ENCODE results near the gene RNF2.

RNF2 gene

DNA sequence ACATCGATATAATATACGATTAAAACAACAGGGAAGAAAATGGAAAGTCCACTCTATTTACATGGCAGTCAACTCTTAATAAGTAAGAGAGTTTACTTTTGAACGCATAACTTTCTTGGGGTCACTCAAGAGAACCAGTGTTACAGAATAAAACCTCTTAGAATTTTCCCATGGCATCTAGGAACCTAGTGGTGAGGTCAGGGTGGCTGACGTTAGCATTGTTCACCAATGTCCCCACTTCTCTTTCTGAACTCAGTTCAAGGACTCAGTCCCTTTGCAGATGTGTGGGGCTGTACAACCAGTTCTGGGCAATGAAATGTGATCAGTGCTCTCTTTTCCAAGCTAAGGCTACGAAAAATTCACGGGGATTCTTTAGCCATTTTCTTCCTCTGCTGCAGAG is 2.6 kb upstream of the RNF2 start:
- TF ChIP-seq, protein P1, sequence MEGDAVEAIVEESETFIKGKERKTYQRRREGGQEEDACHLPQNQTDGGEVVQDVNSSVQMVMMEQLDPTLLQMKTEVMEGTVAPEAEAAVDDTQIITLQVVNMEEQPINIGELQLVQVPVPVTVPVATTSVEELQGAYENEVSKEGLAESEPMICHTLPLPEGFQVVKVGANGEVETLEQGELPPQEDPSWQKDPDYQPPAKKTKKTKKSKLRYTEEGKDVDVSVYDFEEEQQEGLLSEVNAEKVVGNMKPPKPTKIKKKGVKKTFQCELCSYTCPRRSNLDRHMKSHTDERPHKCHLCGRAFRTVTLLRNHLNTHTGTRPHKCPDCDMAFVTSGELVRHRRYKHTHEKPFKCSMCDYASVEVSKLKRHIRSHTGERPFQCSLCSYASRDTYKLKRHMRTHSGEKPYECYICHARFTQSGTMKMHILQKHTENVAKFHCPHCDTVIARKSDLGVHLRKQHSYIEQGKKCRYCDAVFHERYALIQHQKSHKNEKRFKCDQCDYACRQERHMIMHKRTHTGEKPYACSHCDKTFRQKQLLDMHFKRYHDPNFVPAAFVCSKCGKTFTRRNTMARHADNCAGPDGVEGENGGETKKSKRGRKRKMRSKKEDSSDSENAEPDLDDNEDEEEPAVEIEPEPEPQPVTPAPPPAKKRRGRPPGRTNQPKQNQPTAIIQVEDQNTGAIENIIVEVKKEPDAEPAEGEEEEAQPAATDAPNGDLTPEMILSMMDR (IDR thresholded peaks at IDR 0.05): no peak
- no peak for DNase-seq
- no peaks in the 10 kb centered on the region for H3K9me3 ChIP-seq
- intact Hi-C loops (cut with DNase I; ENCODE audit: low total_unique reads): loop anchor here (10.0 kb wide), 1 partner anchor 112 kb away; the partner anchor contains the start of genes SWT1 and TRMT1L
- no peaks in the 10 kb centered on the region for H3K36me3 ChIP-seq
- no peak overlapping the region for H3K4me3 ChIP-seq
- no peaks in the 10 kb centered on the region for H3K27me3 ChIP-seq
- H3K4me1 ChIP-seq: peaks cover 0 to 13% (median 10%) of the 10 kb centered on the region in 4 donors
- H3K27ac ChIP-seq: no peak overlapping the region

DNA sequence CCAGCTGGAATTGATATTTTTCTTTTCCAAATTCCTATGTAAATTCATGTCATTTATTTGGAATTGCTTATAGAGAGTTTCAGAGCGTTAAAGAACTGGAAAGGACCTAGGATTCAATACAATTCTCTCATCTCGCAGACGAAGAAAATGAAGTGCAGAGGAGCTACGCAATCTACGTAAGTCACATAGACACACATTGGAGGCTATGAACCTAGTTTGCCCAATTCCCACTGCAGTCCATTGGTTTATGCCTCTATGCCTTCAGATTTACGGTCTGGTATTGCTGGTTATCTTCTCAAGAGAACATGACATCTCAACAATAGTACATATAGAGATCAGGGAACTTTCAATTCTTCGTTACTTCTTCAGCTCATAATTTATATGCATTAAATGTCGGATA is 971 bp upstream of the RNF2 start:
- Histone ChIP-seq H3K36me3 (no peaks in the 10 kb centered on the region), H3K4me1 (peaks cover 0 to 16% (median 13%) of the 10 kb centered on the region in 4 donors), H3K27ac (peak overlapping the region; percentile 89 to 92), H3K27me3 (no peaks in the 10 kb centered on the region), H3K9me3 (no peaks in the 10 kb centered on the region), H3K4me3 (no peak overlapping the region)
- no peak for DNase-seq
- intact Hi-C loops (cut with DNase I; ENCODE audit: low total_unique reads): loop anchor here (10.0 kb wide), 1 partner anchor 110 kb away; the partner anchor contains the start of genes SWT1 and TRMT1L
- TF ChIP-seq, protein P1 (IDR thresholded peaks at IDR 0.05): no peak

GRCh38 chr1:185045814-185046492 is 595 bp downstream of the RNF2 start:
- Histone ChIP-seq H3K4me1 (peaks cover 0 to 16% (median 13%) of the 10 kb centered on the region in 4 donors), H3K36me3 (no peaks in the 10 kb centered on the region), H3K9me3 (no peaks in the 10 kb centered on the region), H3K4me3 (peak overlapping the region; percentile 86 to 87), H3K27ac (peak overlapping the region; percentile 89 to 92), H3K27me3 (no peaks in the 10 kb centered on the region)
- TF ChIP-seq, protein P1 (IDR thresholded peaks at IDR 0.05): no peak
- intact Hi-C loops (cut with DNase I; ENCODE audit: low total_unique reads): loop anchor here (10.0 kb wide), 1 partner anchor 109 kb away; the partner anchor contains the start of genes SWT1 and TRMT1L
- peak in 1 of 2 donors; percentile 26 for DNase-seq

GRCh38 chr1:185046668-185047067 is 1.3 kb downstream of the RNF2 start:
- intact Hi-C loops (cut with DNase I; ENCODE audit: low total_unique reads): loop anchor here (10.0 kb wide), 1 partner anchor 108 kb away; the partner anchor contains the start of genes SWT1 and TRMT1L
- Histone ChIP-seq H3K4me3 (peak overlapping the region; percentile 86 to 87), H3K9me3 (no peaks in the 10 kb centered on the region), H3K27ac (no peak overlapping the region), H3K36me3 (no peaks in the 10 kb centered on the region), H3K27me3 (no peaks in the 10 kb centered on the region), H3K4me1 (peaks cover 0 to 19% (median 13%) of the 10 kb centered on the region in 4 donors)
- TF ChIP-seq, protein P1 (IDR thresholded peaks at IDR 0.05): no peak
- DNase-seq: no peak

DNA sequence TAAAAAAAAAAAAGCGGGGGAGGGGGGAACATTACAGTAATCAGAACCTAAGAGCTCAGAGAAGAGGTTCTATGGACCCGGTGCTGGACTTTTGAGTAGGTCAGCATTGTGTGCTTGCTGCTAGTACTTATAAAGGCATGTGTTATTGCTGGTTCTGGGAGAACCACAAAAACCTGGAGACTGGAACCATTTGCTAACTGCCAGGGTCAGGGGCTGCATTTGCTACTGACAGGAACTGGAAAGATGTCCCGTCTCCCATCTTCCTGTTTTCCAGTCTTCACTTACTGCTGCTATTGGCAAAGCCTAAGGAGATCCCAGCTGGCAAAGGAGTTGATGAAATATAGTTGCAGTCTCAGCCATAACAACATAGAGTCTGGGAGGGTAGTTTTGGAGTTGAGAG is 4.3 kb downstream of the RNF2 start:
- no peaks in the 10 kb centered on the region for H3K27me3 ChIP-seq
- H3K4me3 ChIP-seq: no peak overlapping the region
- peaks cover 0 to 19% (median 13%) of the 10 kb centered on the region in 4 donors for H3K4me1 ChIP-seq
- no peak overlapping the region for H3K27ac ChIP-seq
- H3K9me3 ChIP-seq: no peaks in the 10 kb centered on the region
- TF ChIP-seq, protein P1 (IDR thresholded peaks at IDR 0.05): no peak
- no peak for DNase-seq
- intact Hi-C loops (cut with DNase I; ENCODE audit: low total_unique reads): loop anchor here (10.0 kb wide), 1 partner anchor 105 kb away; the partner anchor contains the start of genes SWT1 and TRMT1L
- H3K36me3 ChIP-seq: no peaks in the 10 kb centered on the region

Measured in tibial artery (tissue), 4 donors.